C4-2B (cell line): Measurements from ENCODE around the gene IMMT.

ENCODE experiments used
- ZFX ChIP-seq: fragments of 450-650 bp; IDR thresholded peaks from 2 replicates; pipeline ENCODE4 v1.6.1; 2017
- TF ChIP-seq, protein P1 (sequence below): fragments of 450-650 bp; conservative IDR thresholded peaks from 2 replicates; pipeline ENCODE4 v1.5.1; 2017; ENCODE audit warnings: mild to moderate bottlenecking

DNA sequence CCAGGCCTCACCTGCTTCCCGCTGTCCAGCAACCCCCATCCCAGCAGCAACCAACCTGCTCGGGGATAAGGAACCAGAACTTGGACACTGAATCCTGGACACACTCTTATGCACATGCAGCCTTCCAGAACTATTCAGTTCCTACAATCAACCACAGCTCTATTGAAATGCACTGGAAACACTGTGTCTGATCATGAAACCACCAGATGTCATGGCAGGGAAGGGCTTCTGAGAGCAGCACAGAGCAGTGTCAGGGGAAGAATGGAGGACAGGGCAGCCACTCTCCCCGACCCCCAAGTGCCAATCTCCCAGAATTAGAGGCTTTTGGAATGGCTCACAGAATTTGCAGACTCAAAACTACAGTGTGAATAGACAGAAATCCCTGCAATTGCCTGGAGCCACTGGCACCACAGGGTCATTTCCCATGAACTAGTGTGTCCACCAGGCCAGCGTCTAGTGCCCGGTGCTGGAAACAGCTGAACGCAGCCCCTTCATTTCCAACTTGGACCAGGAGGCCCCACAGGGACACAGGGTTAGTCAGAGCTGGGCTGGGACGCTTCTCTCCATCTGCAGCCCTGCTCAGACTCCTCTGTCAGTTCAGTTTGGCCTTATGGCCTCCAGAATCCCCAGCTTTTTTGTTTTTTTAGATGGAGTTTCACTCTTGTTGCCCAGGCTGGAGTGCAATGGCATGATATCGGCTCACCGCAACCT is 29.5 kb upstream of the IMMT start:
- TF ChIP-seq, protein P1, sequence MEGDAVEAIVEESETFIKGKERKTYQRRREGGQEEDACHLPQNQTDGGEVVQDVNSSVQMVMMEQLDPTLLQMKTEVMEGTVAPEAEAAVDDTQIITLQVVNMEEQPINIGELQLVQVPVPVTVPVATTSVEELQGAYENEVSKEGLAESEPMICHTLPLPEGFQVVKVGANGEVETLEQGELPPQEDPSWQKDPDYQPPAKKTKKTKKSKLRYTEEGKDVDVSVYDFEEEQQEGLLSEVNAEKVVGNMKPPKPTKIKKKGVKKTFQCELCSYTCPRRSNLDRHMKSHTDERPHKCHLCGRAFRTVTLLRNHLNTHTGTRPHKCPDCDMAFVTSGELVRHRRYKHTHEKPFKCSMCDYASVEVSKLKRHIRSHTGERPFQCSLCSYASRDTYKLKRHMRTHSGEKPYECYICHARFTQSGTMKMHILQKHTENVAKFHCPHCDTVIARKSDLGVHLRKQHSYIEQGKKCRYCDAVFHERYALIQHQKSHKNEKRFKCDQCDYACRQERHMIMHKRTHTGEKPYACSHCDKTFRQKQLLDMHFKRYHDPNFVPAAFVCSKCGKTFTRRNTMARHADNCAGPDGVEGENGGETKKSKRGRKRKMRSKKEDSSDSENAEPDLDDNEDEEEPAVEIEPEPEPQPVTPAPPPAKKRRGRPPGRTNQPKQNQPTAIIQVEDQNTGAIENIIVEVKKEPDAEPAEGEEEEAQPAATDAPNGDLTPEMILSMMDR: no peak
- no peak for TF ChIP-seq ZFX
